Measurements from ENCODE around the gene STYK1. TPM values are rescaled to one million over a fixed set of nuclear protein-coding genes. Genes with fewer than 3 reads are reported as not detected.
"Not testable (repeated sequence)": the region's sequence is repeated elsewhere in the genome, so short reads cannot be mapped to it uniquely, and the experiment has no call there.

STYK1 gene
- total RNA-seq, 2 donors from 2014 or later, result not detected

DNA sequence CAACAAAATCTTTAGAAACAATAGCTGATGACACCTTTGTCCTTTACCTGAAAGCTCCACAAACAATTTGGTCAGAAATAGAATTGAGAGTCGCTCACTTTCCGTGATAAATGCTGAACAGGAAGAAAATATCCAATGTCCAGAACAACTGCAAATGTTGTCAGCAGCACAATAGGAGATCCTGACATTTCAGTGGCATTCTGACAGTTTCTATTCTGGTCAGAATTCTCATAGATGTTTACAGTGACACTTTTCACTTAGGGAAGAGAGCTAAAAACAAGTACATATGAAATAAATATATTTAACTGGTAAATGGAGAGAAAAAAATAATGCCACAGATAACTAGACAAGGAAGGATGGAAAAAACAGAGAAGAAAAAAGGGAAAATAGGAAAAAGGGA is 99.5 kb downstream of the STYK1 start:
- Histone ChIP-seq H3K4me3 (no peak overlapping the region), H3K36me3 (no peaks in the 10 kb centered on the region), H3K27me3 (replicated peaks; ENCODE audit: insufficient read depth) (no peaks in the 10 kb centered on the region), H3K9me3 (no peaks in the 10 kb centered on the region), H3K27ac (no peak overlapping the region), H3K4me1 (ENCODE audit: control insufficient read depth in 1 of 2, low read depth in 2 of 2) (no peaks in the 10 kb centered on the region)
- DNase-seq (ENCODE audit: low spot score) (no peak), ATAC-seq (ENCODE audit: insufficient number of reproducible peaks, low FRiP score, low read depth) (no peak)
- TF ChIP-seq, protein P1, sequence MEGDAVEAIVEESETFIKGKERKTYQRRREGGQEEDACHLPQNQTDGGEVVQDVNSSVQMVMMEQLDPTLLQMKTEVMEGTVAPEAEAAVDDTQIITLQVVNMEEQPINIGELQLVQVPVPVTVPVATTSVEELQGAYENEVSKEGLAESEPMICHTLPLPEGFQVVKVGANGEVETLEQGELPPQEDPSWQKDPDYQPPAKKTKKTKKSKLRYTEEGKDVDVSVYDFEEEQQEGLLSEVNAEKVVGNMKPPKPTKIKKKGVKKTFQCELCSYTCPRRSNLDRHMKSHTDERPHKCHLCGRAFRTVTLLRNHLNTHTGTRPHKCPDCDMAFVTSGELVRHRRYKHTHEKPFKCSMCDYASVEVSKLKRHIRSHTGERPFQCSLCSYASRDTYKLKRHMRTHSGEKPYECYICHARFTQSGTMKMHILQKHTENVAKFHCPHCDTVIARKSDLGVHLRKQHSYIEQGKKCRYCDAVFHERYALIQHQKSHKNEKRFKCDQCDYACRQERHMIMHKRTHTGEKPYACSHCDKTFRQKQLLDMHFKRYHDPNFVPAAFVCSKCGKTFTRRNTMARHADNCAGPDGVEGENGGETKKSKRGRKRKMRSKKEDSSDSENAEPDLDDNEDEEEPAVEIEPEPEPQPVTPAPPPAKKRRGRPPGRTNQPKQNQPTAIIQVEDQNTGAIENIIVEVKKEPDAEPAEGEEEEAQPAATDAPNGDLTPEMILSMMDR (IDR thresholded peaks at IDR 0.05), result no peak

DNA sequence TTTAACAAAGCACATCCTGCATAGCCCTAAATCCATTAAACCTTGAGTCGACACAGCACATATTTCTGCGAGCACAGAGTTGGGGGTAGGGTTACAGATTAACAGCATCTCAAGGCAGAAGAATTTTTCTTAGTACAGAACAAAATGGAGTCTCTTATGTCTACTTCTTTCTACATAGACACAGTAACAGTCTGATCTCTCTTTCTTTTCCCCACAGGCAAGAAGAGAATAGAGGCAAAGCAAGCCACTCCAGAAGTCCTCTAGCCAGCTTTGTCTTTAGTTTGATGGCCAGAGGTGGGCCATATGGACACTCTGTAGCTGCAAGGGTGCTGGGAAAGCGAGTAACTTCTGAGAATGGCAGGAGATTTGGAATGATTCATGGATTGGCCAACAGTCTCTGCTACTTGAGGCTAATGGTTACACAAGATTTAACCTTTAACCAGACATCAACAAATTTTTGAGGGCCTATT is 101.8 kb downstream of the STYK1 start:
- not testable (repeated sequence) for H3K4me3 ChIP-seq; DNase-seq (ENCODE audit: low spot score); H3K9me3 ChIP-seq; ATAC-seq (ENCODE audit: insufficient number of reproducible peaks, low FRiP score, low read depth); H3K27me3 ChIP-seq (replicated peaks; ENCODE audit: insufficient read depth); H3K36me3 ChIP-seq; H3K27ac ChIP-seq; H3K4me1 ChIP-seq (ENCODE audit: control insufficient read depth in 1 of 2, low read depth in 2 of 2)

- Histone ChIP-seq H3K27ac (no peak overlapping the region), H3K36me3 (no peaks in the 10 kb centered on the region), H3K4me3 (no peak overlapping the region), H3K4me1 (ENCODE audit: control insufficient read depth in 1 of 2, low read depth in 2 of 2) (no peaks in the 10 kb centered on the region), H3K27me3 (replicated peaks; ENCODE audit: insufficient read depth) (no peaks in the 10 kb centered on the region), H3K9me3 (no peaks in the 10 kb centered on the region)
- ATAC-seq (ENCODE audit: insufficient number of reproducible peaks, low FRiP score, low read depth) (no peak), DNase-seq (ENCODE audit: low spot score) (no peak)
- TF ChIP-seq, protein P1 (IDR thresholded peaks at IDR 0.05), result no peak
These were observed 102.7 kb downstream of the STYK1 start for GRCh38 chr12:10571141-10571540.

Other genes with a start within 250 kb of the STYK1 start
- not detected for gene KLRC2, start 238.0 kb downstream of the STYK1 start, total RNA-seq
- gene KLRC1, start 220.7 kb downstream of the STYK1 start, total RNA-seq, result under 1 TPM in 1 of 2 donors, not detected in 1; 0.54 TPM
- under 1 TPM in 1 of 2 donors, not detected in 1; 0.56 TPM for gene EIF2S3B, start 168.2 kb downstream of the STYK1 start, total RNA-seq
- gene MAGOHB, start 60.4 kb downstream of the STYK1 start, total RNA-seq, result 10 to 100 TPM in 1 of 2 donors, 1 to 10 TPM in 1; 8.2 to 25.3 TPM
- 100 to 1,000 TPM; 238 to 630 TPM for gene YBX3, start 49.3 kb upstream of the STYK1 start, total RNA-seq
- not detected for gene TAS2R7, start 128.6 kb upstream of the STYK1 start, total RNA-seq
- not detected for gene TAS2R8, start 133.2 kb upstream of the STYK1 start, total RNA-seq
- not detected for gene TAS2R9, start 136.1 kb upstream of the STYK1 start, total RNA-seq
- gene TAS2R10, start 152.3 kb upstream of the STYK1 start, total RNA-seq, result 1 to 10 TPM in 1 of 2 donors, not detected in 1; 4.6 TPM
- 10 to 100 TPM in 1 of 2 donors, 1 to 10 TPM in 1; 5.7 to 22.7 TPM for gene PRR4, start 175.4 kb upstream of the STYK1 start, total RNA-seq
- 10 to 100 TPM; 18.5 to 30.5 TPM for gene PRH1, start 210.2 kb upstream of the STYK1 start, total RNA-seq
- 1 to 10 TPM; 3.1 to 7.3 TPM for gene TAS2R13, start 235.5 kb upstream of the STYK1 start, total RNA-seq

Measured in thoracic aorta (tissue), 2 donors.